Measurements from ENCODE around the gene PHF1. TPM values are rescaled to one million over a fixed set of nuclear protein-coding genes. Genes with fewer than 3 reads are reported as not detected.
"Not testable (repeated sequence)": the region's sequence is repeated elsewhere in the genome, so short reads cannot be mapped to it uniquely, and the experiment has no call there.

Gene PHF1
- total RNA-seq, 8 experiments from 2014 or later = 24.3 to 63.6 (median 44.4) TPM

- H3K4me1 ChIP-seq (replicated peaks in 1 of 2); H3K4me3 ChIP-seq; in situ Hi-C loops (cut with MboI; ENCODE audit: low pct_unique_long_range_greater_than_20kb in 2 of 9, low sequenced_read_pairs in 9 of 9, unreplicated experiment in 9 of 9); ATAC-seq (replicated peaks in 6 of 8); H3K27ac ChIP-seq: not testable (repeated sequence)
- WGBS, 10 experiments = 86 to 100% (median 95%) methylated on average over 1 to 6 of the region's 6 CpGs; no CpG with 5 or more reads in 2 of the 10 experiments
Observed at GRCh38 chr6:33399881-33400280, 10.9 kb upstream of the PHF1 start.

GRCh38 chr6:33404884-33405283 is 5.9 kb upstream of the PHF1 start:
- no peak overlapping the region for H3K27ac ChIP-seq
- in situ Hi-C loops (cut with MboI; ENCODE audit: low pct_unique_long_range_greater_than_20kb in 2 of 9, low sequenced_read_pairs in 9 of 9, unreplicated experiment in 9 of 9) = no loop called here
- H3K4me1 ChIP-seq (replicated peaks in 1 of 2) = no peaks in the 10 kb centered on the region
- WGBS, 10 experiments = 94 to 100% methylated on average over 3 to 7 of the region's 17 CpGs; no CpG with 5 or more reads in 8 of the 10 experiments
- no peak for ATAC-seq (replicated peaks in 6 of 8)
- H3K4me3 ChIP-seq = no peak overlapping the region

- WGBS, 10 experiments = 76 to 100% (median 94%) methylated on average over 1 to 4 of the region's 15 CpGs; no CpG with 5 or more reads in 3 of the 10 experiments
- H3K4me3 ChIP-seq = no peak overlapping the region
- no peaks in the 10 kb centered on the region for H3K4me1 ChIP-seq (replicated peaks in 1 of 2)
- ATAC-seq (replicated peaks in 6 of 8) = no peak
- in situ Hi-C loops (cut with MboI; ENCODE audit: low pct_unique_long_range_greater_than_20kb in 2 of 9, low sequenced_read_pairs in 9 of 9, unreplicated experiment in 9 of 9) = no loop called here
- H3K27ac ChIP-seq = no peak overlapping the region
Observed at GRCh38 chr6:33405386-33405940, 5.4 kb upstream of the PHF1 start.

DNA sequence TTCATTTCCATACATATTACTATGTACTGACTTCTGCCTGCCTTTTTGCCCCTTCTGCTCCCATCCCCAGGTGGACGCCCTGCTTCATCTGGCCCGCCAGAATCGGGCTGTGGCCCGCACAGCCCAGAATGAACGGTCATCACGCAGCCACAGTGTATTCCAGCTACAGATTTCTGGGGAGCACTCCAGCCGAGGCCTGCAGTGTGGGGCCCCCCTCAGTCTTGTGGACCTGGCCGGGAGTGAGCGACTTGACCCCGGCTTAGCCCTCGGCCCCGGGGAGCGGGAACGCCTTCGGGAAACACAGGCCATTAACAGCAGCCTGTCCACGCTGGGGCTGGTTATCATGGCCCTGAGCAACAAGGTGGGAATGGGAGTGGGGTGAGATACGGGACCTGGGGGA is 4.7 kb upstream of the PHF1 start:
- in situ Hi-C loops (cut with MboI; ENCODE audit: low pct_unique_long_range_greater_than_20kb in 2 of 9, low sequenced_read_pairs in 9 of 9, unreplicated experiment in 9 of 9) = no loop called here
- WGBS, 10 experiments = 96 to 100% (median 100%) methylated on average over 1 to 5 of the region's 17 CpGs; no CpG with 5 or more reads in 5 of the 10 experiments
- Histone ChIP-seq H3K4me3 (no peak overlapping the region), H3K4me1 (replicated peaks in 1 of 2) (no peaks in the 10 kb centered on the region), H3K27ac (no peak overlapping the region)
- no peak for ATAC-seq (replicated peaks in 6 of 8)

DNA sequence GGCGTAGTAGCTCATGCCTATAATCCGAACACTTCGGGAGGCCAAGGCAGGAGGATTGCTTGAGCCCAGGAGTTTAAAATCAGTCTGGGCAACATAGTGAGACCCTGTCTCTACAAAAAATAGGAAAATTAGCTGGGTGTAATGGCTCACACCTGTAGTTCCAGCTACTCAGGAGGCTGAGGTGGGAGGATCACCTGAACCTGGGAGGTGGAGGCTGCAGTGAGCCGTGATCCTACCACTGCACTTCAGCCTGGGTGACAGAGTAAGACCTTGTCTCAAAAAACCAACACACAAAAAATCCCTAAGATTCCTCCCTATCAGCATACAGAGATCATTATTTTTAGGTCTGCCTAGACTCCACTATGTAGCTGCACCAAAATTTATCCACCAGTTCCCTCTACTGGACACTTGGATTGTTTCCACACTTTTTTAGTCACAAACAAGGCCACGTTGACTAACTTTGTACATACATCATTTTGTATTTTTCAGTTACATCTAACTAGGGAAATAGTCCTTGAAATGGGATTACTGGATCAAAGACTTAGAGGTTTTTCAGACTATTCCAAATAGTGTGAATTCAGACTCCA is 3.6 kb upstream of the PHF1 start:
- H3K4me1 ChIP-seq (replicated peaks in 1 of 2) = peaks cover 7 to 9% of the 10 kb centered on the region in 2 donors
- in situ Hi-C loops (cut with MboI; ENCODE audit: low pct_unique_long_range_greater_than_20kb in 2 of 9, low sequenced_read_pairs in 9 of 9, unreplicated experiment in 9 of 9) = no loop called here
- no peak overlapping the region for H3K4me3 ChIP-seq
- no peak overlapping the region for H3K27ac ChIP-seq
- peak in 2 of 8 experiments; percentile 1 for ATAC-seq (replicated peaks in 6 of 8)
- WGBS, 10 experiments = 71 to 100% (median 89%) methylated on average over 2 to 5 of the region's 5 CpGs; no CpG with 5 or more reads in 4 of the 10 experiments

DNA sequence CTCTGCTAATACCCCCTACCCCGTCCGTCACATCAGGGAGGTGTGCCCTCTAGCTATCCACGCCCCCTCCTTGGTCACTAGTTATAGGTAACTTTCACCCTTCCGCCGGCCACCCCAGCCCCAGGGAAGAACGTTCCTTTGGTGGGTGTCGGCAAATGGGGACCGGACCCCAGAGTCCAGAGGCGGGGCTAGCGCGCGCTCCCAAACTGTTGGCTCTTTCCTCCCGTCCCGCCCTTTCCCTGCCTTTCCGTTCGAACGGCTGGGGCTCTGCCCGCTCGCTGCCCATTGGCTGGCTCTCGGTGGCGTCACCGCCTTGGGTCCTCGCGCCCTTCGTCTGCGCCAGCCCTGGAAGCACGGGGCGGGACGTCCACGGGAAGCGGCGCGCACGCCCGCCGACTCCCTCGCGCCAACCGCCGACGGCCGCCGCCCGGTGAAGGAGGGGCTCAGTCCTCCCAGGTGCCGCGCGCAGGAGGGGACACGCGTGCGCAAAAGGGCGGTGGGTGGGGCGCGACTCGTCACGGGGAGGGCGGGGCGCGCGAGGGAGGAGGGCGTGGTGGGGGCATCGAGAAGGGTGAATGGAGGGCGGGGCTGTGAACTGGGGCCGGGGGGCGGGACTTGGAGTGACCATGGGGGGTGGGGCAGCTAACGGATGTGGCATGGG is 634 bp upstream of the PHF1 start:
- Histone ChIP-seq H3K27ac (peak overlapping the region; percentile 96 to 97), H3K4me3 (peak overlapping the region; percentile 77 to 96 (median 93)), H3K4me1 (replicated peaks in 1 of 2) (peaks cover 7 to 9% of the 10 kb centered on the region in 2 donors)
- in situ Hi-C loops (cut with MboI; ENCODE audit: low pct_unique_long_range_greater_than_20kb in 2 of 9, low sequenced_read_pairs in 9 of 9, unreplicated experiment in 9 of 9) = no loop called here
- WGBS, 10 experiments = 0% methylated on average over 1 to 10 of the region's 65 CpGs; no CpG with 5 or more reads in 5 of the 10 experiments
- peak; percentile 86 to 95 (median 91) for ATAC-seq (replicated peaks in 6 of 8)

DNA sequence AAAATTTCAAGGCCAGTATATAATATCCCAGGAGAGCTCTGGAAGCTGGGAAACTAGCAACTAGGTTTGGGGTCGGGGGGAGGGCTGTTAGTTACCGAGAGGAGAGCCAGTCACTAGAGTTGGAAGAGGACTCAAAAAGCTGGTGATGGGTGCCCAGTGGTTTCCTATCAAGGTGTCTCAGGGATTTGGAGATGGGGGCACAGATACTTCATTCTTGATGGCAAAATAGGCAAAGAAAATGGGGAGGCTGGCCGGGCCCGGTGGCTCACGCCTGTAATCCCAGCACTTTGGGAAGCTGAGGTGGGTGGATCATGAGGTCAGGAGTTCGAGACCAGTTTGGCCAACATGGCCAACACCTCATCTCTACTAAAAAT is 805 bp downstream of the PHF1 start:
- H3K27ac ChIP-seq = peak overlapping the region in 1 of 2 donors; percentile 97

GRCh38 chr6:33412140-33413009 is 1.6 kb downstream of the PHF1 start:
- H3K4me1 ChIP-seq (replicated peaks in 1 of 2) = peaks cover 19% of the 10 kb centered on the region in 2 donors
- no peak overlapping the region for H3K27ac ChIP-seq
- peak overlapping the region in 4 of 5 donors; percentile 77 to 96 (median 92) for H3K4me3 ChIP-seq
- ATAC-seq (replicated peaks in 6 of 8) = no peak
- in situ Hi-C loops (cut with MboI; ENCODE audit: low pct_unique_long_range_greater_than_20kb in 2 of 9, low sequenced_read_pairs in 9 of 9, unreplicated experiment in 9 of 9) = no loop called here
- WGBS, 10 experiments = 91 to 100% (median 100%) methylated on average over 1 to 5 of the region's 10 CpGs; no CpG with 5 or more reads in 3 of the 10 experiments

More for the DNA sequence above, 805 bp downstream of the PHF1 start:
- peak overlapping the region; percentile 77 to 96 (median 93) for H3K4me3 ChIP-seq
- in situ Hi-C loops (cut with MboI; ENCODE audit: low pct_unique_long_range_greater_than_20kb in 2 of 9, low sequenced_read_pairs in 9 of 9, unreplicated experiment in 9 of 9) = no loop called here
- ATAC-seq (replicated peaks in 6 of 8) = no peak
- peaks cover 12 to 18% of the 10 kb centered on the region in 2 donors for H3K4me1 ChIP-seq (replicated peaks in 1 of 2)
- 44 to 100% (median 71%) methylated on average over 1 to 6 of the region's 6 CpGs; no CpG with 5 or more reads in 2 of the 10 experiments for WGBS, 10 experiments

GRCh38 chr6:33413241-33414120 is 2.7 kb downstream of the PHF1 start:
- H3K4me3 ChIP-seq = no peak overlapping the region
- 83 to 100% (median 93%) methylated on average over 1 to 9 of the region's 14 CpGs; no CpG with 5 or more reads in 2 of the 10 experiments for WGBS, 10 experiments
- ATAC-seq (replicated peaks in 6 of 8) = no peak
- in situ Hi-C loops (cut with MboI; ENCODE audit: low pct_unique_long_range_greater_than_20kb in 2 of 9, low sequenced_read_pairs in 9 of 9, unreplicated experiment in 9 of 9) = no loop called here
- H3K27ac ChIP-seq = no peak overlapping the region
- peaks cover 19 to 20% of the 10 kb centered on the region in 2 donors for H3K4me1 ChIP-seq (replicated peaks in 1 of 2)

DNA sequence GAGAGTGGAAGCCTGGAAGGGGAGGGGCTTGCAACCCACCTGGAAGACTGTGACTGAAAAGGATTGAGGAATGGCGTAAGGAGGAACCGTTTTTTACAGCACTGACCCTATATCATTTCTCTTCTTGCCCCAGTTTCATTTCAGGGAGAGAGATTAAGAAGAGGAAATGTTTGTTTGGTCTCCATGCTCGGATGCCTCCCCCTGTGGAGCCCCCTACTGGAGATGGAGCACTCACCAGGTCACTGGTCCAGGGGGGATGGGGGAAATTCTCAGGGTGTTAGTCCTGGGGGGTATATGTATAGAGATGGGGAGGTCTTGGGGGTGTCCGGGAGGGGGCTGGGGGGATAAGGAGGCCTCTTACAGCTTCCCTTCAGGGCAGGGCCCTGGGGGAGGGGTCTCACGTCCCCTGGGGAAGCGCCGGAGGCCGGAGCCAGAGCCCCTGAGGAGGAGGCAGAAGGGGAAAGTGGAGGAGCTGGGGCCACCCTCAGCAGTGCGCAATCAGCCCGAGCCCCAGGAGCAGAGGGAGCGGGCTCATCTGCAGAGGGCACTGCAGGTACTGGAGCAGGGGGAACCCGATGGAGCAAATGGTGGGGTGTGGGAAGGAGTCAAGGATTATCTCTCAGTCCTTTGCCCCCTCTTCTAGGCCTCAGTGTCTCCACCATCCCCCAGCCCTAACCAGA is 3.9 kb downstream of the PHF1 start:
- no peak overlapping the region for H3K4me3 ChIP-seq
- H3K4me1 ChIP-seq (replicated peaks in 1 of 2) = peaks cover 30 to 32% of the 10 kb centered on the region in 2 donors
- no peak for ATAC-seq (replicated peaks in 6 of 8)
- no peak overlapping the region for H3K27ac ChIP-seq
- 42 to 83% (median 56%) methylated on average over 2 to 3 of the region's 12 CpGs; no CpG with 5 or more reads in 6 of the 10 experiments for WGBS, 10 experiments
- in situ Hi-C loops (cut with MboI; ENCODE audit: low pct_unique_long_range_greater_than_20kb in 2 of 9, low sequenced_read_pairs in 9 of 9, unreplicated experiment in 9 of 9) = no loop called here

DNA sequence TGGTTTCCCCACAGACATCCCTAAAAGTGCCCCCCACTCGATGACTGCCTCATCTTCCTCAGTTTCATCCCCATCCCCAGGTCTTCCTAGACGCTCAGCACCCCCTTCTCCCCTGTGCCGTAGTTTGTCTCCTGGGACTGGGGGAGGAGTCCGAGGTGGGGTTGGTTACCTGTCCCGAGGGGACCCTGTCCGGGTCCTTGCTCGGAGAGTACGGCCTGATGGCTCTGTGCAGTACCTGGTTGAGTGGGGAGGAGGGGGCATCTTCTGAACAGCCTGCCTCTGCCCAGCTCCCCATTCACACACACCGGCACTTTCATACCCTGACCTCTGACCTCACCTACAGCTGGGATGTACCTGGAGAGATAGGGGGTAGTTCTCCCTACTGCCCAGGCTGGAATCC is 5.0 kb downstream of the PHF1 start:
- in situ Hi-C loops (cut with MboI; ENCODE audit: low pct_unique_long_range_greater_than_20kb in 2 of 9, low sequenced_read_pairs in 9 of 9, unreplicated experiment in 9 of 9) = no loop called here
- Histone ChIP-seq H3K27ac (no peak overlapping the region), H3K4me1 (replicated peaks in 1 of 2) (peaks cover 34% of the 10 kb centered on the region in 2 donors), H3K4me3 (peak overlapping the region in 2 of 5 donors; percentile 58 to 60)
- 50 to 100% (median 90%) methylated on average over 1 to 3 of the region's 9 CpGs; no CpG with 5 or more reads in 4 of the 10 experiments for WGBS, 10 experiments
- ATAC-seq (replicated peaks in 6 of 8) = no peak
